GM12878 (cell line): ENCODE results near the gene HEMK1. TPM values are rescaled to one million over a fixed set of nuclear protein-coding genes. Genes with fewer than 3 reads are reported as not detected.

Experiments
- ATAC-seq: fragments of 200-7000 bp; cut with Tn5 transposase; 3 replicates; pipeline ENCODE4 v1.9.1; 2020; ENCODE audit warnings: mild to moderate bottlenecking, moderate library complexity
- Bru-seq: library from RNA; stranded (reverse); fragments of 400-500 nt; gene quantifications from one replicate; lab custom pipeline; 2021; lab: Mats Ljungman, UMichigan
- BruChase-seq, 2 experiments: library from RNA; stranded (reverse); fragments of 400-500 nt; gene quantifications; one replicate each; lab custom pipeline; 2021; lab: Mats Ljungman, UMichigan
- BruUV-seq: library from RNA; stranded (reverse); fragments of 400-500 nt; replicated peaks from 2 replicates; lab custom pipeline; 2021; lab: Mats Ljungman, UMichigan
- CTCF ChIA-PET: fragments of 300-600 bp; sonication (Branson Sonifier 250); formaldehyde crosslinking; extraction: SDS; loops from one replicate; lab custom pipeline; 2021; ENCODE audit warnings: inconsistent platforms; lab: Yijun Ruan, JAX
- POLR2A ChIA-PET: fragments of 350-600 bp; formaldehyde crosslinking; extraction: SDS; loops from one replicate; lab custom pipeline; 2021; ENCODE audit warnings: inconsistent platforms; lab: Charles Lee
- RAD21 ChIA-PET: fragments of 300-600 bp; sonication (Branson Sonifier 250); formaldehyde crosslinking; loops from one replicate; lab custom pipeline; 2023; ENCODE audit warnings: antibody characterized with exemption; ENCODE audit not compliant: unreplicated experiment; lab: Charles Lee
- SMC1A ChIA-PET: fragments of 300-600 bp; sonication (Branson Sonifier 250); formaldehyde crosslinking; loops from one replicate; lab custom pipeline; 2023; ENCODE audit not compliant: unreplicated experiment, uncharacterized antibody; lab: Charles Lee
- DNase-seq: peaks from one replicate; pipeline ENCODE4 v3.0.0-alpha.2; 2011; ENCODE audit warnings: low read depth, low spot score
- FAIRE-seq: peaks from 3 replicates; lab custom pipeline; 2011; peaks lifted over from hg19 to GRCh38; lab: Jason Lieb, UNC
- H2AFZ ChIP-seq: 2 replicates; pipeline ENCODE4 v1.6.0; 2011; ENCODE audit warnings: low read depth, low read length, control low read depth; ENCODE audit not compliant: control insufficient read depth
- H3K27ac ChIP-seq: 2 replicates; pipeline ENCODE4 v1.5.1; 2011; ENCODE audit warnings: control low read depth; ENCODE audit not compliant: control insufficient read depth, insufficient read depth
- H3K27me3 ChIP-seq, 2 experiments: replicated peaks in 1 of 2; 2 replicates each; pipeline versions ENCODE4 v1.6.0 to v1.6.1; 2011; ENCODE audit warnings: low read length in 1 of 2; ENCODE audit not compliant: control insufficient read depth in 2 of 2, insufficient read depth in 2 of 2
- H3K36me3 ChIP-seq, 2 experiments: 2 replicates each; pipeline ENCODE4 v1.5.1; 2011; ENCODE audit warnings: low read length in 1 of 2; ENCODE audit not compliant: control insufficient read depth in 2 of 2, insufficient read depth in 2 of 2
- H3K4me1 ChIP-seq: 2 replicates; pipeline ENCODE4 v1.6.1; 2011; ENCODE audit warnings: mild to moderate bottlenecking, low read length, moderate library complexity, mixed read lengths; ENCODE audit not compliant: control insufficient read depth, insufficient read depth
- H3K4me2 ChIP-seq: 2 replicates; pipeline ENCODE4 v1.6.0; 2011; ENCODE audit warnings: control low read depth; ENCODE audit not compliant: control insufficient read depth, insufficient read depth
- H3K4me3 ChIP-seq: fragments of 200-600 bp; sonication (generic); 2 replicates; pipeline ENCODE4 v1.5.1; 2016
- H3K79me2 ChIP-seq: 2 replicates; pipeline ENCODE4 v1.6.0; 2011; ENCODE audit warnings: low read length; ENCODE audit not compliant: control insufficient read depth, insufficient read depth
- H3K9ac ChIP-seq: 2 replicates; pipeline ENCODE4 v1.8.0; 2011; ENCODE audit warnings: low read length, control low read depth, mixed read lengths; ENCODE audit not compliant: control insufficient read depth, insufficient read depth
- H3K9me3 ChIP-seq: replicated peaks from 3 replicates; pipeline ENCODE4 v1.5.1; 2011; ENCODE audit warnings: mild to moderate bottlenecking, low read length; ENCODE audit not compliant: control insufficient read depth, insufficient read depth
- H4K20me1 ChIP-seq: 2 replicates; pipeline ENCODE4 v1.6.0; 2011; ENCODE audit not compliant: control insufficient read depth, insufficient read depth
- ATF3 ChIP-seq: IDR thresholded peaks from 2 replicates; pipeline ENCODE4 v1.6.1; 2011; ENCODE audit warnings: low read depth, mild to moderate bottlenecking, low read length, moderate library complexity, borderline replicate concordance; ENCODE audit errors: extremely low read depth
- BACH1 ChIP-seq: fragments of 450-650 bp; IDR thresholded peaks from 2 replicates; pipeline ENCODE4 v1.6.1; 2017; ENCODE audit warnings: mild to moderate bottlenecking, borderline replicate concordance
- CHD2 ChIP-seq: IDR thresholded peaks from 2 replicates; pipeline ENCODE4 v1.6.1; 2011; ENCODE audit warnings: low read depth, low read length, improper control_type of control experiment, borderline replicate concordance
- CREM ChIP-seq: IDR thresholded peaks from 2 replicates; pipeline ENCODE4 v1.6.1; 2014; ENCODE audit warnings: antibody characterized with exemption, low read depth
- ETV6 ChIP-seq, 2 experiments: fragments of 450-650 bp in 1 of 2; IDR thresholded peaks in 1 of 2; conservative IDR thresholded peaks in 1 of 2; 2 replicates each; pipeline ENCODE4 v1.6.1; 2014; ENCODE audit warnings: antibody characterized with exemption in 1 of 2, borderline replicate concordance in 1 of 2, low read depth in 1 of 2, mild to moderate bottlenecking in 1 of 2, moderate library complexity in 1 of 2
- HSF1 ChIP-seq: fragments of 150-350 bp; IDR thresholded peaks from 2 replicates; pipeline ENCODE4 v1.6.1; 2014; ENCODE audit warnings: mild to moderate bottlenecking, low read depth, low read length
- JUNB ChIP-seq: IDR thresholded peaks from 2 replicates; pipeline ENCODE4 v1.6.1; 2016; ENCODE audit warnings: antibody characterized with exemption, mild to moderate bottlenecking
- MEF2B ChIP-seq: fragments of 450-650 bp; IDR thresholded peaks from 2 replicates; pipeline ENCODE4 v1.6.1; 2018; ENCODE audit warnings: mild to moderate bottlenecking, moderate library complexity; ENCODE audit not compliant: partially characterized antibody, poor library complexity, severe bottlenecking
- NFYA ChIP-seq: IDR thresholded peaks from 2 replicates; pipeline ENCODE4 v1.6.1; 2011; ENCODE audit warnings: low read depth, mild to moderate bottlenecking, low read length, improper control_type of control experiment, borderline replicate concordance
- PAX8 ChIP-seq: fragments of 450-650 bp; IDR thresholded peaks from 2 replicates; pipeline ENCODE4 v1.6.1; 2017; ENCODE audit warnings: mild to moderate bottlenecking, moderate library complexity
- RUNX3 ChIP-seq: IDR thresholded peaks from 2 replicates; pipeline ENCODE4 v1.6.1; 2012; ENCODE audit warnings: low read length, inconsistent platforms
- TARDBP ChIP-seq: IDR thresholded peaks from 2 replicates; pipeline ENCODE4 v1.6.1; 2016; ENCODE audit warnings: borderline replicate concordance
- TCF12 ChIP-seq: IDR thresholded peaks from 2 replicates; pipeline ENCODE4 v1.6.1; 2011; ENCODE audit warnings: low read depth, mild to moderate bottlenecking, low read length
- TCF3 ChIP-seq: IDR thresholded peaks from 2 replicates; pipeline ENCODE4 v1.6.1; 2012; ENCODE audit warnings: low read depth, mild to moderate bottlenecking, low read length, borderline replicate concordance; ENCODE audit not compliant: insufficient read depth
- WRNIP1 ChIP-seq: IDR thresholded peaks from 2 replicates; pipeline ENCODE4 v1.6.1; 2011; ENCODE audit warnings: low read depth, low read length, improper control_type of control experiment, borderline replicate concordance
- ZZZ3 ChIP-seq: IDR thresholded peaks from 2 replicates; pipeline ENCODE4 v1.6.1; 2011; ENCODE audit warnings: low read depth; ENCODE audit not compliant: control insufficient read depth, insufficient read length
- WGBS: methylation state at CpG from one replicate; pipeline ENCODE4 v1.1.6; 2016; ENCODE audit warnings: low lambda C conversion rate; ENCODE audit not compliant: insufficient replicate concordance, insufficient coverage; ENCODE audit errors: missing lambda C conversion rate; 5-methylcytosine and 5-hydroxymethylcytosine counted together
- in situ Hi-C: fragments of 300-500 bp; cut with MboI; formaldehyde crosslinking; loops from 9 replicates; pipeline ENCODE4 v1.14.3; 2018; ENCODE audit warnings: mixed read lengths
- intact Hi-C: fragments of 100-400 bp; cut with micrococcal nuclease; formaldehyde crosslinking; loops from one replicate; pipeline ENCODE4 v1.14.2; 2022; ENCODE audit not compliant: unreplicated experiment
- long read RNA-seq, 2 experiments: library from polyadenylated mRNA; unstranded; transcript quantifications; one replicate each; pipeline ENCODE4 v2.0.0, GENCODE V29; 2019 to 2020
- polyA minus RNA-seq, 3 experiments: library from RNA; depleted of rRNA, polyadenylated mRNA; stranded (reverse); fragments of >200 nt; gene quantifications; 2 replicates each; pipeline ENCODE4 v1.2.3, GENCODE V29; 2011
- polyA plus RNA-seq, 11 experiments: library from polyadenylated mRNA; depleted of rRNA in 4 of 11; unstranded in 6 of 11; stranded (reverse) in 5 of 11; fragments of >200 nt; fragmentation: Nextera tagmentation in 4 of 11; fragmentation: Illumina TruSeq in 1 of 11; extraction: Ambion mirVana in 4 of 11; extraction: Trizol in 1 of 11; gene quantifications; 1 replicate in 1 of 11; 2 replicates in 10 of 11; pipeline versions ENCODE4 v1.2.1 to v1.2.3, GENCODE V29; 2011 to 2016; ENCODE audit warnings: inconsistent platforms in 2 of 11, missing spikeins in 2 of 11, low read depth in 1 of 11
- total RNA-seq, 4 experiments: library from RNA; depleted of rRNA in 3 of 4; stranded (reverse); fragments of >200 nt in 3 of 4; fragmentation: Illumina TruSeq in 1 of 4; extraction: Trizol in 1 of 4; gene quantifications; 2 replicates each; pipeline versions ENCODE4 v1.2.1 to v1.2.3, GENCODE V29; 2013 to 2021

Gene HEMK1
- 52.1 and 58.3 TPM in 2 replicates for total RNA-seq (2013; cell fraction: nucleolus; rRNA removed)
- total RNA-seq (2014; rRNA removed) = 10.4 and 11.3 TPM in 2 replicates
- 9.5 and 10.5 TPM in 2 replicates for total RNA-seq (2014; rRNA removed; fragmentation: Illumina TruSeq; extraction: Trizol)
- total RNA-seq (2021) = 14.4 and 16.4 TPM in 2 replicates
- 13.7 TPM for polyA plus RNA-seq (2011; ENCODE audit: low read depth)
- 8.7 and 13.5 TPM in 2 replicates for polyA plus RNA-seq (2011; rRNA removed)
- polyA plus RNA-seq (2011; cell fraction: cytosol; rRNA removed) = 16.2 and 20.1 TPM in 2 replicates
- 57.9 and 77.5 TPM in 2 replicates for polyA plus RNA-seq (2011; cell fraction: nucleus; rRNA removed)
- 14.4 and 14.5 TPM in 2 replicates for polyA plus RNA-seq (2012)
- polyA plus RNA-seq (2014; fragmentation: Illumina TruSeq; extraction: Trizol) = 4.9 and 9.9 TPM in 2 replicates
- polyA plus RNA-seq (2014; fragmentation: Nextera tagmentation; extraction: Ambion mirVana) = 10 to 100 TPM in 1 of 2 experiments, 1 to 10 TPM in 1; 2.8 to 10.5 TPM
- polyA plus RNA-seq (2014; rRNA removed) = 15.1 and 15.8 TPM in 2 replicates
- 10 to 100 TPM; 17.8 to 19.0 TPM for polyA plus RNA-seq (2016; fragmentation: Nextera tagmentation; extraction: Ambion mirVana)
- polyA minus RNA-seq (2011; rRNA and poly(A)+ RNA removed) = 12.1 and 16.6 TPM in 2 replicates
- 4.0 and 4.4 TPM in 2 replicates for polyA minus RNA-seq (2011; cell fraction: cytosol; rRNA and poly(A)+ RNA removed)
- 18.7 and 25.0 TPM in 2 replicates for polyA minus RNA-seq (2011; cell fraction: nucleus; rRNA and poly(A)+ RNA removed)
- percentile 65 among the genes with signal in this experiment for Bru-seq, nascent RNA
- percentile 62 among the genes with signal in this experiment for BruChase-seq, experiment 1, labeled RNA remaining after a 6-hour chase
- BruChase-seq, experiment 2, labeled RNA remaining after a 2-hour chase = percentile 61 among the genes with signal in this experiment
- long read RNA-seq, experiment 1, full-length matches to known transcripts = 7 of 11 reads
- long read RNA-seq, experiment 1, partial matches to known transcripts = 1 of 11 reads
- long read RNA-seq, experiment 1, other reads (novel, unspliced or antisense) = 3 of 11 reads
- long read RNA-seq, experiment 2, full-length matches to known transcripts = 12 of 18 reads
- long read RNA-seq, experiment 2, partial matches to known transcripts = 3 of 18 reads
- long read RNA-seq, experiment 2, other reads (novel, unspliced or antisense) = 3 of 18 reads

- Histone ChIP-seq H3K9me3 (no peaks in the 10 kb centered on the region), H3K36me3 (no peaks in the 10 kb centered on the region; a peak in 2 of 4 replicates), H3K27ac (peak within 1 kb of the TSS; percentile 91), H4K20me1 (no peaks in the 10 kb centered on the region), H3K4me3 (peak within 1 kb of the TSS; percentile 81), H3K27me3 (no peaks in the 10 kb centered on the region), H2AFZ (peak within 1 kb of the TSS; percentile 98), H3K4me1 (peaks cover 13% of the 10 kb centered on the region), H3K79me2 (peaks cover 5% of the 10 kb centered on the region), H3K4me2 (peak within 1 kb of the TSS; percentile 96), H3K9ac (peak within 1 kb of the TSS; percentile 86)
- intact Hi-C loops = loop anchor here (5.0 kb wide), 1 partner anchor 818 kb away; the partner anchor contains the start of gene MANF
- under 1% methylated on average over 55 of the region's 55 CpGs for WGBS
- DNase-seq (peak; percentile 76), FAIRE-seq (peak; percentile 86), ATAC-seq (peak; percentile 84)
- ChIA-PET RAD21 (interaction anchor here (1.0 to 7.1 kb wide), 9 partner anchors 17 to 803 kb away, joined by 3 to 244 read pairs (median 4); partner anchors contain the start of genes CISH and MAPKAPK3), POLR2A (interaction anchor here (0.5 to 3.1 kb wide), 17 partner anchors 18 to 931 kb away, joined by 3 to 23 read pairs (median 6); partner anchors contain the start of genes CISH, CYB561D2, DCAF1 and MANF), CTCF (interaction anchor here (0.6 to 11.6 kb wide), 12 partner anchors 21 to 1711 kb away, joined by 3 to 410 read pairs (median 4); partner anchors contain the start of genes CISH and MAPKAPK3), SMC1A (interaction anchor here (1.5 to 6.5 kb wide), 6 partner anchors 21 to 50 kb away, joined by 5 to 137 read pairs (median 14); partner anchors contain the start of genes CISH and MAPKAPK3)
- in situ Hi-C loops = no loop called here
- no TSS peak for BruUV-seq
- TF ChIP-seq NFYA (no peak), ZZZ3 (no peak), PAX8 (no peak), TARDBP (no peak; the same call in none of the 2 replicates), HSF1 (no peak), RUNX3 (peak; percentile 45; the same call in 1 of the 2 replicates), WRNIP1 (no peak), MEF2B (peak; percentile 92), TCF12 (peak; percentile 35; the same call in 1 of the 2 replicates), ATF3 (no peak), JUNB (no peak), BACH1 (0 out of 2 replicates have a peak, but pooled peaks have one; percentile 30), CREM (peak; percentile 96), TCF3 (peak; percentile 67; the same call in 1 of the 2 replicates), CHD2 (peak; percentile 54; the same call in 1 of the 2 replicates), ETV6 (conservative IDR thresholded peaks at IDR 0.05 in 1 of 2, IDR thresholded peaks at IDR 0.05 in 1 of 2; ENCODE audit: borderline replicate concordance in 1 of 2, low read depth in 1 of 2) (no peak)
These were observed at the start of gene HEMK1 for GRCh38 chr3:50568947-50569749. Gene HEMK1, plus strand, starts transcription at chr3:50569522. Its CDS starts 1,583 bp downstream, at chr3:50571105.
